CD4-positive, alpha-beta T cell (primary cell): ENCODE data around the gene ERGIC2. TPM values are rescaled to one million over a fixed set of nuclear protein-coding genes. Genes with fewer than 3 reads are reported as not detected.

Source experiments
- ATAC-seq: fragments of 200-7000 bp; cut with Tn5 transposase; one replicate; pipeline ENCODE4 v1.10.0; 2022; ENCODE audit warnings: mild to moderate bottlenecking; ENCODE audit not compliant: poor library complexity
- CTCF ChIA-PET: fragments of 350-600 bp; sonication (Branson Sonifier 250); formaldehyde crosslinking; loops from one replicate; lab custom pipeline; 2021; ENCODE audit warnings: antibody characterized with exemption, inconsistent platforms; lab: Charles Lee
- POLR2A ChIA-PET: fragments of 350-600 bp; sonication (Branson Sonifier 250); formaldehyde crosslinking; loops from one replicate; lab custom pipeline; 2021; ENCODE audit warnings: antibody characterized with exemption, inconsistent platforms; lab: Charles Lee
- DNase-seq, 14 experiments: peaks; one replicate each; pipeline ENCODE4 v3.0.0-alpha.2; 2013 to 2020; ENCODE audit warnings: mixed read lengths in 2 of 14
- H3K27ac ChIP-seq, 2 donors: one replicate each; pipeline versions ENCODE4 v1.5.1 to v1.7.0; 2013; ENCODE audit warnings: low read length in 2 of 2, low read depth in 1 of 2, mild to moderate bottlenecking in 1 of 2
- H3K27me3 ChIP-seq, 2 experiments: 1 replicate in 1 of 2; 2 replicates in 1 of 2; pipeline versions ENCODE4 v1.6.1 to v1.7.0; 2013; ENCODE audit warnings: low read length in 2 of 2, control low read depth in 1 of 2, mild to moderate bottlenecking in 1 of 2, moderate library complexity in 1 of 2; ENCODE audit not compliant: insufficient read depth in 2 of 2, control insufficient read depth in 1 of 2
- H3K36me3 ChIP-seq: one replicate; pipeline ENCODE4 v1.6.1; 2013; ENCODE audit warnings: low read length, control low read depth; ENCODE audit not compliant: insufficient read depth
- H3K4me1 ChIP-seq: one replicate; pipeline ENCODE4 v1.6.1; 2013; ENCODE audit warnings: low read length, control low read depth; ENCODE audit not compliant: insufficient read depth
- H3K4me3 ChIP-seq: one replicate; pipeline ENCODE4 v1.5.1; 2013; ENCODE audit warnings: mild to moderate bottlenecking, low read length, moderate library complexity
- H3K9me3 ChIP-seq, 2 experiments: 1 replicate in 1 of 2; 2 replicates in 1 of 2; pipeline versions ENCODE4 v1.6.1 to v1.7.0; 2013; ENCODE audit warnings: low read length in 2 of 2, mild to moderate bottlenecking in 2 of 2, control low read depth in 1 of 2, moderate library complexity in 1 of 2; ENCODE audit not compliant: control insufficient read depth in 1 of 2, insufficient read depth in 1 of 2
- H3K27ac Mint-ChIP-seq: one replicate; pipeline ENCODE4 v1.8.0; 2020; ENCODE audit warnings: mixed read lengths
- H3K27me3 Mint-ChIP-seq: one replicate; pipeline ENCODE4 v1.8.0; 2021; ENCODE audit warnings: mixed read lengths
- H3K36me3 Mint-ChIP-seq: one replicate; pipeline ENCODE4 v1.8.0; 2021; ENCODE audit warnings: low read depth, mixed read lengths
- H3K4me1 Mint-ChIP-seq: one replicate; pipeline ENCODE4 v1.8.0; 2021; ENCODE audit warnings: low read depth, mixed read lengths
- H3K4me3 Mint-ChIP-seq: one replicate; pipeline ENCODE4 v1.8.0; 2020; ENCODE audit warnings: mild to moderate bottlenecking, mixed read lengths
- H3K9me3 Mint-ChIP-seq: one replicate; pipeline ENCODE4 v1.8.0; 2020; ENCODE audit warnings: mixed read lengths
- intact Hi-C, 2 experiments: fragments of 100-400 bp; cut with DNase I in 1 of 2; cut with micrococcal nuclease in 1 of 2; formaldehyde crosslinking; loops; one replicate each; pipeline versions ENCODE4 v1.15.1 to v1.9.0; 2023 to 2025; cut with DNase I, micrococcal nuclease
- total RNA-seq, 174 experiments: library from RNA in 2 of 174; stranded (reverse) in 2 of 174; gene quantifications; one replicate each; pipeline ENCODE4 v1.2.3 and lab custom pipeline; 2021 to 2026
- TF ChIP-seq, protein P1 (sequence below): fragments of 200-600 bp; IDR thresholded peaks from one replicate; pipeline ENCODE4 v1.8.0; 2022; ENCODE audit warnings: antibody characterized with exemption, mild to moderate bottlenecking

Gene ERGIC2
- total RNA-seq, 2 experiments from 2014 or later = 29.4 to 32.1 TPM

DNA sequence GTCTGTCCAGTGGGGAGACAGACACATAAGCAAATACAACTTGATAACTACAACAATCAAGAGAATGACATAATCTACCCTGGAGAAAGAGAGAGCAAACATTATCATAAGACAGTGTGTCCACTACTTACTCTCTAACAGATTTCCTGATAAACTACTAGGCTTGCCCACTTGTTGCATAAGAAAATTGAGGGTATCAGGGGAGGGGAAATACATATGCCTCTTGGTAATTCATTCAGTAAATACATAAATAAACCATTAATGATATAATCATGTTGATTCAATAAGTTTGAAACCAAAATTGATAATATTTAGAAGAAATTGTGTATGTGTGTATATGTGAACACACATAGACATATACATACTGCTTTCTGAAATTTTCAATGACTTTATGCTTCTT lies 76.6 kb downstream of the ERGIC2 start:
- Mint-ChIP-seq H3K9me3 (no peaks in the 10 kb centered on the region), H3K4me3 (no peak overlapping the region), H3K4me1 (no peaks in the 10 kb centered on the region), H3K27ac (no peak overlapping the region), H3K36me3 (no peaks in the 10 kb centered on the region), H3K27me3 (no peaks in the 10 kb centered on the region)
- DNase-seq = no peak
- no peaks in the 10 kb centered on the region for H3K27me3 ChIP-seq
- ChIA-PET CTCF (no interaction called here), POLR2A (no interaction called here)
- H3K36me3 ChIP-seq = no peaks in the 10 kb centered on the region
- no peaks in the 10 kb centered on the region for H3K9me3 ChIP-seq
- TF ChIP-seq, protein P1, sequence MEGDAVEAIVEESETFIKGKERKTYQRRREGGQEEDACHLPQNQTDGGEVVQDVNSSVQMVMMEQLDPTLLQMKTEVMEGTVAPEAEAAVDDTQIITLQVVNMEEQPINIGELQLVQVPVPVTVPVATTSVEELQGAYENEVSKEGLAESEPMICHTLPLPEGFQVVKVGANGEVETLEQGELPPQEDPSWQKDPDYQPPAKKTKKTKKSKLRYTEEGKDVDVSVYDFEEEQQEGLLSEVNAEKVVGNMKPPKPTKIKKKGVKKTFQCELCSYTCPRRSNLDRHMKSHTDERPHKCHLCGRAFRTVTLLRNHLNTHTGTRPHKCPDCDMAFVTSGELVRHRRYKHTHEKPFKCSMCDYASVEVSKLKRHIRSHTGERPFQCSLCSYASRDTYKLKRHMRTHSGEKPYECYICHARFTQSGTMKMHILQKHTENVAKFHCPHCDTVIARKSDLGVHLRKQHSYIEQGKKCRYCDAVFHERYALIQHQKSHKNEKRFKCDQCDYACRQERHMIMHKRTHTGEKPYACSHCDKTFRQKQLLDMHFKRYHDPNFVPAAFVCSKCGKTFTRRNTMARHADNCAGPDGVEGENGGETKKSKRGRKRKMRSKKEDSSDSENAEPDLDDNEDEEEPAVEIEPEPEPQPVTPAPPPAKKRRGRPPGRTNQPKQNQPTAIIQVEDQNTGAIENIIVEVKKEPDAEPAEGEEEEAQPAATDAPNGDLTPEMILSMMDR = no peak
- no peak overlapping the region for H3K27ac ChIP-seq
- ATAC-seq = no peak
- no peaks in the 10 kb centered on the region for H3K4me1 ChIP-seq
- no peak overlapping the region for H3K4me3 ChIP-seq
- intact Hi-C loops = no loop called here

DNA sequence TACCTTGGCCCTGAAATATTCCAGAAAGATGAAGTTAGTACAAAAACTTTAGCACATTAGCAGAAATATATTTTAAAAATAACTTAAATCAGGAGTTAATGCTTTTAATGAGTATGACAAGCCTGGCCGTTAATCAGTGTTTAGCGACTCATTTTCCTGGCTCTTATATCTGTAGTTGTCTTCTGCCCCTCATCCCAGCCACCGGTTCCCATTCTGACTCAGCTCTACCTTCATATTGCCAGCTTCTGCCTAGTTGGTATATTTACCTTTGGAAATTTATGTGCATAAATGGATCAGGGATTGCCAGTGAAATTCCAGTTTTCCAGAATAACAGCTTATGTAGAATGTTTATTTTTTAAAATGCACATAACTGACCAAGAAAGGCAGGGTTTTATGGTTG lies 79.9 kb downstream of the ERGIC2 start:
- H3K27me3 Mint-ChIP-seq = no peaks in the 10 kb centered on the region
- H3K4me3 Mint-ChIP-seq = no peak overlapping the region
- Histone ChIP-seq H3K27ac (no peak overlapping the region), H3K27me3 (no peaks in the 10 kb centered on the region), H3K4me1 (no peaks in the 10 kb centered on the region), H3K36me3 (no peaks in the 10 kb centered on the region), H3K9me3 (no peaks in the 10 kb centered on the region), H3K4me3 (no peak overlapping the region)
- POLR2A ChIA-PET = no interaction called here
- TF ChIP-seq, protein P1 = no peak
- intact Hi-C loops = no loop called here
- no peaks in the 10 kb centered on the region for H3K4me1 Mint-ChIP-seq
- no peaks in the 10 kb centered on the region for H3K36me3 Mint-ChIP-seq
- DNase-seq = no peak
- CTCF ChIA-PET = no interaction called here
- no peak for ATAC-seq
- no peaks in the 10 kb centered on the region for H3K9me3 Mint-ChIP-seq
- H3K27ac Mint-ChIP-seq = no peak overlapping the region

DNA sequence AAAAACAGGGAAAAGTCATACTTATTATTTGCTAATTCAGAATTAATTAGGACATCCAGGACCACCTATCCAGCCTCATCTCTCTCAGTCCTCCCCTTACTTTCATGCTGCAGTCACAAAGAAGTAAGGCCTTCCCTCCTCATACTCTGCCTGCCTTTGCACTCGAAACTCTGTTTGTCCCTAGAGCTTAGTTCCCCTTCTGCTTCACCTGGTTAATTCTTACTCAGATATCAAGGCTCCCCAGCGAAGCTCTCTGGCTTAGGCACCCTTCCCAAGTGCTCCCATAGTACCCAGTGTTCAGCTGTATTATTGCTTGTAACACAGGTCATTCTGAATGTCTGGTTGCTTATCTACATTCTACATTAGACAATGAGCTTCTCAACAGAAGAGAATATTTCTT lies 81.3 kb downstream of the ERGIC2 start:
- DNase-seq = no peak

More for the DNA sequence above, 81.3 kb downstream of the ERGIC2 start:
- Histone ChIP-seq H3K4me1 (no peaks in the 10 kb centered on the region), H3K27ac (no peak overlapping the region), H3K36me3 (no peaks in the 10 kb centered on the region), H3K4me3 (no peak overlapping the region), H3K27me3 (no peaks in the 10 kb centered on the region), H3K9me3 (no peaks in the 10 kb centered on the region)
- ChIA-PET POLR2A (no interaction called here), CTCF (no interaction called here)
- Mint-ChIP-seq H3K36me3 (no peaks in the 10 kb centered on the region), H3K9me3 (no peaks in the 10 kb centered on the region), H3K27me3 (no peaks in the 10 kb centered on the region), H3K4me1 (no peaks in the 10 kb centered on the region), H3K27ac (no peak overlapping the region), H3K4me3 (no peak overlapping the region)
- TF ChIP-seq, protein P1 = no peak
- intact Hi-C loops = no loop called here
- ATAC-seq = no peak
